Smooth muscle cell of the brain vasculature (primary cell): ENCODE data around the gene AGXT.

Experiments used
- DNase-seq: peaks from one replicate; pipeline ENCODE4 v3.0.0-alpha.2; 2012; ENCODE audit warnings: low read depth, low spot score

AGXT gene

GRCh38 chr2:240868286-240869108 lies at the start of gene AGXT:
TSS of gene AGXT (plus strand) at chr2:240868824. CDS start at chr2:240868866, 42 bp downstream.
- no peak for DNase-seq

GRCh38 chr2:240819126-240819857 lies 49.3 kb upstream of the AGXT start:
- DNase-seq: no peak

DNA sequence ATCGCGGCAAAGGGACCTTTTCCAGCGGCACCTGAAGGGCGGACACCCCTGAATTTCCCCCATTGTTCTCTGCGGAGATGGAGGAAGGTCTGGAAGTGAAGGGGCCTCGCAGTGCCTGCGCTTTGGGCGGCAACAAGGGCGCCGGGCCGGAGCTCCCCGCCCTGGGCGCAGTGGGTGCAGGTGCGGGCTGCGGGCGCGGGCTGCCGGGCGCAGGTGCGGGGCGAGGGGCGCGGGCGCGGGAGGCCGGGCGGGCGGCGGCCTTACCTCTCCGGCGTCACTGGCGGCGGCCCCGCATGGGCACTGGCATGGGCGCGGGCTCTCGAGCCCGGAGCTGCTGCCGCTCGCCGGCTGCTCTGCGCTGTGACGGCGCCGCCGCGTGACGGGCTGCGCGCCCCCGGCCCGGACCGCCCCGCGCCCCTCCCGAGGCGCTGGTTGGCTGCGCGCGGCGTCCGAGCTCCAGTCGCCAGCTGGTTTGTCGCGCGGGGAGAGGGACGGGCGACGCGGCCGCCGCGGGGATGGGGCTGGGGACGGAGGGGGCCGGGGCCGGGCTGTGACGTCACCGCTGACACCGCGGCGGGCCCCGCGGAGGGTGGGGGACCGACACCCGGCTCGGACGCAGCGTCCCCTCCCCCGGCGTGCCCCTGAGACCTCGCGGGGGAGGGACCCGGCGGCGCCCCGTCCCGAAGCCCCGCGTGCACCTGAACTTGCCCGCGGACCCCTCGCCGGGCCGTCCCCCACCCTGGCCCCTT lies 48.6 kb upstream of the AGXT start, which contains the start of gene KIF1A:
KIF1A (minus strand) TSS at position 362 of the 749 bp plus-strand sequence. CDS start 22,467 bp downstream, outside the sequence.
- DNase-seq: no peak

DNA sequence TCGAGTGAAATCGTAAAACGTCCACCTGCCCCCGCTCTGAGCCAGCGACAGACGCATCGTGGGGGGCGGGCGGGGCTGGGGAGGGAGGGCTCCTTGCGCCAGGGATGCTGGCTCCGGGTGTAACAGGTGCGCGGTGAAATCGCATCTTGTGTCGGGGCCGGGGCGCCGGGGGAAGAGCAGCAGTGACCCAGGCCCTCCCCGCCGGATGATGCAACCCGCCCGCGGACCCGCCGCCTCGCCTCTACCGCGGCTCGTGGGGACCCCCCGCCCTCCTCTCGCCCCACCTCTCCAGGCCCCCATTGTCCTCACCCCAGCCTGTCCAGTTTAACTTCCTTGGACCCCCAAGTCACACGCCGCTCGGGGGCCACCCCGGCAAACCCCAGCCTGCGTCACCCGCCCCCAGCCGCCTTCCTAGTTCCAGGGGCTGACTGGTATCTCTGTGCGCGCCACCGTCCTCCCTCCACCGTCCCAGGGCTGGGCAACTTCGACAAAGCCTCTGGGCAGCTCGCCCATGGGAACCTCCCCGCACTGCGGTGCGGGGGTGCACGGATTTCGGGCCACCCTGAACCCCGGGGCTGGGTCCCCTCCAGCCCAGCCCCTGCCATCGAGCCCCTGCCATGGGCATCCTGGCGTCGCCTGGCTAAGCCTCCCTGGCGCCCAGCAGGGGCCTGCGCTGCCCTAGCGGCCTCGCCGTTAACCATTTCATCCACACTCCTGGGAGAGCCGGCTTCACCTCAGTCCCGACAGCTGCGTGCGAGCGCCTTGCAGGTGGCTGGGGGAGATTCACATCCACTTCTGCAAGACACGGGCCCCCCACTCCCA lies 47.8 kb upstream of the AGXT start:
- no peak for DNase-seq

- no peak for DNase-seq
Observed at GRCh38 chr2:240821429-240821778, 47.2 kb upstream of the AGXT start.

GRCh38 chr2:240822280-240822847 lies 46.3 kb upstream of the AGXT start:
- no peak for DNase-seq

GRCh38 chr2:240823449-240824336 lies 44.9 kb upstream of the AGXT start:
- DNase-seq: no peak

- DNase-seq: no peak
Observed at GRCh38 chr2:240825476-240825875, 43.1 kb upstream of the AGXT start.

GRCh38 chr2:240831594-240832204 lies 36.9 kb upstream of the AGXT start:
- no peak for DNase-seq

DNA sequence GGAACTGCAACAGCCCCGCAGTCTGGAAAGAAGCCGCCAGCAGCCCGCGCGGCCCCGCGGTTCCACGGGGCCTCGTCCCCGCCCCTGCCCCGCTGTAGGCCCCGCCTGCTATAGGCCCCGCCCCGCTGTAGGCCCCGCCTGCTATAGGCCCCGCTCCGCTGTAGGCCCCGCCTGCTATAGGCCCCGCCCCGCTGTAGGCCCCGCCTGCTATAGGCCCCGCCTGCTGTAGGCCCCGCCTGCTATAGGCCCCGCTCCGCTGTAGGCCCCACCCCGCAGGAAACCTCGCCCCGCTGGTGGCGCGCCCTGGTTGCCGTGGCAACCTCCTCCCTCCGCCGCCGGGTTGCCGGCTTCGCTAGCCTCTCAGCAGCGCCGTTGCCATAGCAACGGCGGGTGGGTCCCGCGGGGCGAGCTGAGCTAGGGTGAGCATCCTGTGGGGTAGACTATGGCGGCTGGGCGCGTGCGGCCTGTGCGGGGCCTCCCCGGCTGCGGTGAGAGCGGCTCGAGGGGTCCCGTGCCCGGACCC lies 36.4 kb upstream of the AGXT start:
- DNase-seq: peak; percentile 44

DNA sequence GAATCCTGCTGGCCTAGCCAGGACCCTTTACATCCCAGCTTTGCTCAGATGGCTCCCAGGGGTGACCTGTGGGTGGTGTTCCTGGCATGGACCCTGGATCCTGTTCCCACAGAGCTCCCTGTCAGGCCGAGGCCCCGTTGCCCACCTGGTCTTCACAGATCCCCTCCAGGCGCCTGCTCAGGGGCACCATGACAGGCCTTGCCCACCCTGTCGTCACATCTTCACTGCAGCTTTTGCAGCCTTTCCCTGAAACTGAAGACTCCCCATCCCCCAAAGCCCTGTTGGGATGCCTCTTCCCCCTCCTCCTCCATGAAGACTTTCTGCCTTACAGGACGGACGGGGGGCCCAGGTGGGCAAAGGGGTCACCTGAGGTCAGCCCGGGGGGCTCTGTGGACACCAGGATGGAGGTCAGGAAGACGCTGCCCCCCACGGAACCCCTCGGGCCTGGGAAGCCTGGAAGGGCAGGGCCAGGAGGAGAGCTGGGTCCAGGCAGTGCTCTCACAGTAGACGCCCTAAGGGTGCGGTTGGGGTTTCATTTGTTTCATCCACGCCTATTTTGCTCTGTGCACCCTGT lies 35.6 kb upstream of the AGXT start:
- DNase-seq: no peak

GRCh38 chr2:240833724-240834285 lies 34.8 kb upstream of the AGXT start:
- no peak for DNase-seq

DNA sequence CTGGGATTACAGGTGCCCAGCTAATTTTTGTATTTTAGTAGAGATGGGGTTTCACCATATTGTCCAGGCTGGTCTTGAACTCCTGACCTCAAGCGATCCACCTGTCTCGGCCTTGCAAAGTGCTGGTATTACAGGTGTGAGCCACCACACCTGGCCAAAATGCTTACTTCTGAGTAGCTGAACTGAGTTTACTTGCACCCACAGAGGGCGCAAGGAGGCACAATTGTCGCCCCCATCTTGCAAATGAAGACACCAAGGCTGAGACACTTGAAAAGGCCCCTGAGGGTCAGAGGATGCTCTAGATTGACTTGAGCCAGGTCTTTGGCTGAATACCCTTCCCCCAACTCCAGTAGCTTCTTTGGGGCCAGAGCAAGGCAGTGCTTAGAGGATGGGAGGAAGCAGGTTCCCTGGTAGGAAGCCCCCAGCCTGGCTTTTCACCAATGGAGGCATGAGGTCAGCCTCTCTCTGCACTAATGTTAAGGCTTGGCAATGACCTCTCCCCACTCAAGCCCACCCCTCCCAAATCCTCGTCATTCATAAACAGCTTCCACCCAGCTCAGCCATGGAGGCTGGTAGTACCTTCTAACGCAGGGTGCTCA lies 34.1 kb upstream of the AGXT start:
- no peak for DNase-seq

- DNase-seq: no peak
Observed at GRCh38 chr2:240835528-240835927, 33.1 kb upstream of the AGXT start.

- DNase-seq: no peak
Observed at GRCh38 chr2:240836781-240837467, 31.7 kb upstream of the AGXT start.

DNA sequence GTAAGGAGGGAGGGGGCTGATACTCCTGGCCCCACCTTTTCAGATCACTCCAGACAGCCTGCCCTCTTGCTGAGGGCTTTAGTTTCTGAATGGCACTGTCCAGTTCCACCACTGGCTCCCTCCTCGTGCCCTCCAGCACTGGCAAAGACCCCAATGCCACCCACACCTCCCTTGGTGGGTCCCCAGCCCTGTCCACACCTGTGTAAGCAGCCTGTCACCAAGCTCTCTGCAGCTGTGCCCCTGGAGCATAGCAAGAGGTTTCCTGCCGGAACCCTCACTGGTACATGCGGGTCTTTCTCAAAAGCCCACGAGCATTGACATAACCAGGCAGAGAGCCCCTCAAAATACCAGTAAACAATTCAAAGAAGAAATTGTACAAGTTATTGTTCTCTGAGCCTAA lies 31.0 kb upstream of the AGXT start:
- DNase-seq: no peak
